GM12892 (cell line): ENCODE data around the gene CENPT.

Experiments
- POLR2A ChIP-seq: IDR thresholded peaks from 2 replicates; pipeline ENCODE4 v1.6.1; 2011; ENCODE audit warnings: low read depth, low read length, control low read depth
- POLR2AphosphoS5 ChIP-seq: IDR thresholded peaks from 2 replicates; pipeline ENCODE4 v1.6.1; 2011; ENCODE audit warnings: low read depth, low read length, control low read depth
- TAF1 ChIP-seq: IDR thresholded peaks from 2 replicates; pipeline ENCODE4 v1.6.1; 2011; ENCODE audit warnings: low read depth, mild to moderate bottlenecking, control low read depth, low read length, borderline replicate concordance

DNA sequence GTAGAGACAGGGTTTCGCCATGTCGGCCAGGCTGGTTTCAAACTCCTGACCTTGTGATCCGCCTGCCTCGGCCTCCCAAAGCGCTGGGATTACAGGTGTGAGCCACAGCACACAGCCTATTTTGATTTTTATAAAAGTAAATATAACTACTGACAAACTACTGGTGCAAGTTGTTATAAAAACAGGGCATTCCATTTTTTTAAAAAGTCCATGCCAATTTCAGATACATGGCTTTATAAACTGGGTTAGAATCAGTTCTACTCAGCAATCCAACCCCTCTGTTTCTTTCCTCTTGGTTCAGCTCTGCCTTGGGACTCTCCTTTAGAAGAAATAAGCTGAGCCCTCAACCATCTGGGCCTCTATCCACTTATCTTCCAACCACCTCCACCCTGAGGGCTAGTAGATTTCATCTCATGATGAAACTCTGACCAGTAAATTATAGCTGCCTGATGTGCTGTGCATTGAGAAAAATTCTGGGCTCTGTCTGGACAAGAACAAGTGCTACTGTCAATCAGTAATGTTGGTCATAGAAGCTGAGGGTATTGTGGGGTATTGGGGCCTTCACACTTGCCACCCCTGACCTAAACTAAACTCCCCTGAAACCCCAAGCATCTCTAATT lies 51.3 kb downstream of the CENPT start:
- TF ChIP-seq POLR2A (no peak), POLR2AphosphoS5 (no peak), TAF1 (no peak)
